ENCODE data around the gene ATP13A3.

DNA sequence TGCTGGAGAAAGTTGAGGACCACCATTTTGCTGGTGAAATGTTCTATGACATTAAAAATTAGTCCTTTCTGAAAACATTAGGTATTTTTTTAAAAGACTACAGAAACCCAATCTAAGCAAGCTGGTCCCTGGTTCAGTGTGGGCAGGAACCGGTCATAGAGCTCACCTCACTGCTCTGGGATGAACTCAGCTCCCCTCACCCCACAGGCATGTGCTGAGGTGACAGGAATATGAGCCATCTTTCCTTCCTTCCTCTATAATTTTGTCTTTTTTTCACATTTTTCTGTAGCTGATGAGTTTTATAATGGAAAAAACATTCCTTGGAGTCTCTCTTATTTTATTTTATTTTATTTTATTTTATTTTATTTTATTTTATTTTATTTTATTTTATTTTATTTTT, 109.1 kb downstream of the ATP13A3 start:
- TF ChIP-seq, protein P1, sequence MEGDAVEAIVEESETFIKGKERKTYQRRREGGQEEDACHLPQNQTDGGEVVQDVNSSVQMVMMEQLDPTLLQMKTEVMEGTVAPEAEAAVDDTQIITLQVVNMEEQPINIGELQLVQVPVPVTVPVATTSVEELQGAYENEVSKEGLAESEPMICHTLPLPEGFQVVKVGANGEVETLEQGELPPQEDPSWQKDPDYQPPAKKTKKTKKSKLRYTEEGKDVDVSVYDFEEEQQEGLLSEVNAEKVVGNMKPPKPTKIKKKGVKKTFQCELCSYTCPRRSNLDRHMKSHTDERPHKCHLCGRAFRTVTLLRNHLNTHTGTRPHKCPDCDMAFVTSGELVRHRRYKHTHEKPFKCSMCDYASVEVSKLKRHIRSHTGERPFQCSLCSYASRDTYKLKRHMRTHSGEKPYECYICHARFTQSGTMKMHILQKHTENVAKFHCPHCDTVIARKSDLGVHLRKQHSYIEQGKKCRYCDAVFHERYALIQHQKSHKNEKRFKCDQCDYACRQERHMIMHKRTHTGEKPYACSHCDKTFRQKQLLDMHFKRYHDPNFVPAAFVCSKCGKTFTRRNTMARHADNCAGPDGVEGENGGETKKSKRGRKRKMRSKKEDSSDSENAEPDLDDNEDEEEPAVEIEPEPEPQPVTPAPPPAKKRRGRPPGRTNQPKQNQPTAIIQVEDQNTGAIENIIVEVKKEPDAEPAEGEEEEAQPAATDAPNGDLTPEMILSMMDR (conservative IDR thresholded peaks at IDR 0.05; ENCODE audit: low read depth, low read length) = no peak
- TF ChIP-seq POLR2A (IDR thresholded peaks at IDR 0.05; ENCODE audit: low read depth, low read length) = no peak
- no peak for TF ChIP-seq RAD21 (IDR thresholded peaks at IDR 0.05; ENCODE audit: low read length)
- TF ChIP-seq MXI1 (IDR thresholded peaks at IDR 0.05; ENCODE audit: borderline replicate concordance, low read depth, low read length) = no peak
- TF ChIP-seq CHD1 (IDR thresholded peaks at IDR 0.05; ENCODE audit: low read depth, low read length) = no peak
- TF ChIP-seq, protein P2, sequence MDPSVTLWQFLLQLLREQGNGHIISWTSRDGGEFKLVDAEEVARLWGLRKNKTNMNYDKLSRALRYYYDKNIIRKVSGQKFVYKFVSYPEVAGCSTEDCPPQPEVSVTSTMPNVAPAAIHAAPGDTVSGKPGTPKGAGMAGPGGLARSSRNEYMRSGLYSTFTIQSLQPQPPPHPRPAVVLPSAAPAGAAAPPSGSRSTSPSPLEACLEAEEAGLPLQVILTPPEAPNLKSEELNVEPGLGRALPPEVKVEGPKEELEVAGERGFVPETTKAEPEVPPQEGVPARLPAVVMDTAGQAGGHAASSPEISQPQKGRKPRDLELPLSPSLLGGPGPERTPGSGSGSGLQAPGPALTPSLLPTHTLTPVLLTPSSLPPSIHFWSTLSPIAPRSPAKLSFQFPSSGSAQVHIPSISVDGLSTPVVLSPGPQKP (IDR thresholded peaks at IDR 0.05; ENCODE audit: borderline replicate concordance, low read depth, low read length) = no peak
- no peak for TF ChIP-seq RCOR1 (IDR thresholded peaks at IDR 0.05; ENCODE audit: insufficient replicate concordance, low read length)
- TF ChIP-seq, protein P3, sequence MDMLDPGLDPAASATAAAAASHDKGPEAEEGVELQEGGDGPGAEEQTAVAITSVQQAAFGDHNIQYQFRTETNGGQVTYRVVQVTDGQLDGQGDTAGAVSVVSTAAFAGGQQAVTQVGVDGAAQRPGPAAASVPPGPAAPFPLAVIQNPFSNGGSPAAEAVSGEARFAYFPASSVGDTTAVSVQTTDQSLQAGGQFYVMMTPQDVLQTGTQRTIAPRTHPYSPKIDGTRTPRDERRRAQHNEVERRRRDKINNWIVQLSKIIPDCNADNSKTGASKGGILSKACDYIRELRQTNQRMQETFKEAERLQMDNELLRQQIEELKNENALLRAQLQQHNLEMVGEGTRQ (IDR thresholded peaks at IDR 0.05; ENCODE audit: low read depth, low read length) = no peak
- TF ChIP-seq NFE2L2 (IDR thresholded peaks at IDR 0.05; ENCODE audit: low read depth, low read length) = no peak
- TF ChIP-seq RFX5 (IDR thresholded peaks at IDR 0.05; ENCODE audit: low read depth, low read length) = no peak
- TF ChIP-seq CEBPB (IDR thresholded peaks at IDR 0.05; ENCODE audit: low read depth, low read length) = no peak
- TF ChIP-seq MAFK (IDR thresholded peaks at IDR 0.05; ENCODE audit: low read depth, low read length) = no peak

Measured in IMR-90 (cell line).